Retinal pigment epithelial cell (primary cell): ENCODE measurements around the gene GNG10.

Experiments
- DNase-seq: peaks from one replicate; pipeline ENCODE4 v3.0.0-alpha.2; 2010; ENCODE audit warnings: low read depth
- H3K4me3 ChIP-seq: 2 replicates; pipeline ENCODE4 v1.5.1; 2011; ENCODE audit warnings: mild to moderate bottlenecking, low read length, control low read depth, moderate library complexity
- CTCF ChIP-seq: conservative IDR thresholded peaks from 2 replicates; pipeline ENCODE4 v1.5.1; 2011; ENCODE audit warnings: low read depth, low read length, control low read depth, inconsistent platforms

The GNG10 gene

GRCh38 chr9:111649016-111649415, 12.4 kb upstream of the GNG10 start:
- TF ChIP-seq CTCF: no peak
- no peak overlapping the region for H3K4me3 ChIP-seq
- no peak for DNase-seq

GRCh38 chr9:111657051-111657450, 4.4 kb upstream of the GNG10 start:
- peak; percentile 56 for DNase-seq
- no peak overlapping the region for H3K4me3 ChIP-seq
- no peak for TF ChIP-seq CTCF

- DNase-seq: no peak
- H3K4me3 ChIP-seq: no peak overlapping the region
- no peak for TF ChIP-seq CTCF
These were observed 2.5 kb upstream of the GNG10 start for GRCh38 chr9:111658943-111659342.

- no peak overlapping the region for H3K4me3 ChIP-seq
- DNase-seq: no peak
- no peak for TF ChIP-seq CTCF
These were observed 1.7 kb upstream of the GNG10 start for GRCh38 chr9:111659691-111660090.

- DNase-seq: no peak
- TF ChIP-seq CTCF: no peak
- peak overlapping the region; percentile 78 for H3K4me3 ChIP-seq
These were observed 557 bp downstream of the GNG10 start for GRCh38 chr9:111661802-111662521.

GRCh38 chr9:111662576-111663300, 1.3 kb downstream of the GNG10 start:
- no peak for TF ChIP-seq CTCF
- DNase-seq: no peak
- peak overlapping the region; percentile 78 for H3K4me3 ChIP-seq

DNA sequence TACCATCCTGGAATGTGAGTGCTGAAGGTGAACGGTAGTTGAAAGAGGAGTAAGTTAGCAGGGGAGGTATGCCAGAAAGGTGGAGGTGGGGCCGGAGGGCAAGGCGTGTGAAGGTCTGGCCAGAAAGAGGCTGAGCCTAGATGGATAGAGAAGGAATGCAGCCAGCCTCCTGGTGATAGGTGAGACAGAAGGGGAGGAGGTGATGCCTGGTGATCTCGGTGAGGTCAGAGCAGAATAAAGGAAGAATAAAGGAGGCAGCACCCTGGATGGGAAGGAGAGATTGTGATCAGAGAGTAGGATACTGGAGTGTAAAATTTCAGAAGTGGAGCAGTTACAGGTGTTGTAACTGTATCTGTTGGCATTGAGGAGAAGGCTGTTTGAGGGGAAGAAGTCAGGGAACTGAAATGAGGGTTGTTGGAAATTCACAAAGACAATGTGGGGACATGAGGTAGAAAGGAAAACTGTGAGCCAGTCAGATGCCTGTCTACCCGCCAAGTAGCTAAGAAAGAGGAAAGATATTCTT, 2.0 kb downstream of the GNG10 start:
- TF ChIP-seq CTCF: no peak
- DNase-seq: no peak
- no peak overlapping the region for H3K4me3 ChIP-seq
